ENCODE data around the gene ROPN1. TPM values are rescaled to one million over a fixed set of nuclear protein-coding genes. Genes with fewer than 3 reads are reported as not detected.
A peak's percentile ranks its signal among the peaks of the same experiment; 100 is the strongest.

Gene ROPN1
- total RNA-seq, 1 experiment from 2014 or later: not detected

DNA sequence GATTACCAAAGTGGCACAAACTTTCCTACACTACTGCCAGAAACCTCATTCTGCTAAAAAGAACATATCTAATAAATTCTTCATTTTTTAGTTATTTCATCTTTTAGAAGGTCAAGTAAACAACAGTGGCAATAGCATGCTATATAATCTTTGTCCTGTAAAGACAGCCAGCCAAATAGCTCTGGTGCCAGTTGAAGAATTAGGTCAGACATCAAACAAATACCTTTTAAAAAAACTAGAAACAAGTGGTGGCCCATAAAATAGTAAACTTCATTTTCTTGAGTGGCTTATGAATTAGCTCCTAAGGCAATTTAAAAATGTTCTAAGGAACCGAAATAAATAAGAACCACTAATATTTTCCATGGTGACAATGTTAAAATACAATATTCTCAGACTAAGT, 50.4 kb downstream of the ROPN1 start:
- CTCF ChIA-PET: interaction anchor here (1.5 to 2.0 kb wide), 2 partner anchors 11 to 38 kb away, joined by 4 to 5 read pairs; no protein-coding TSS in a partner anchor
- H3K36me3 ChIP-seq (ENCODE audit: control insufficient read depth in 1 of 2, insufficient read depth in 2 of 2, low read length in 2 of 2): peaks cover 23 to 24% of the 10 kb centered on the region in 2 experiments
- DNase-seq (ENCODE audit: low read depth, low spot score) (no peak), ATAC-seq (no peak)
- RAD21 ChIA-PET (ENCODE audit: low non-redundant PET in 1 of 2, low total read pairs in 2 of 2, uncharacterized antibody in 2 of 2, unreplicated experiment in 2 of 2): no interaction called here
- POLR2A ChIA-PET: no interaction called here
- no peak overlapping the region for H3K9ac ChIP-seq (ENCODE audit: low read length)
- no peaks in the 10 kb centered on the region for H3K9me2 ChIP-seq (ENCODE audit: insufficient read depth)
- intact Hi-C loops (cut with micrococcal nuclease): loop anchor here (2.0 kb wide), 1 partner anchor 137 kb away; no protein-coding TSS in a partner anchor
- no peaks in the 10 kb centered on the region for H4K20me1 ChIP-seq (ENCODE audit: insufficient read depth)
- no peak overlapping the region for H2AFZ ChIP-seq (ENCODE audit: low read depth, low read length, poor library complexity, severe bottlenecking)
- BruUV-seq (replicated peaks): no TSS peak
- H3K4me3 ChIP-seq (replicated peaks in 1 of 2; ENCODE audit: low read depth in 1 of 2, low read length in 2 of 2): no peak overlapping the region
- no peaks in the 10 kb centered on the region for H3K9me3 ChIP-seq (ENCODE audit: control insufficient read depth in 1 of 2, insufficient read depth in 1 of 2, low read depth in 1 of 2, low read length in 2 of 2)
- TF ChIP-seq EZH2 (IDR thresholded peaks at IDR 0.05): no peak
- TF ChIP-seq, protein P1, sequence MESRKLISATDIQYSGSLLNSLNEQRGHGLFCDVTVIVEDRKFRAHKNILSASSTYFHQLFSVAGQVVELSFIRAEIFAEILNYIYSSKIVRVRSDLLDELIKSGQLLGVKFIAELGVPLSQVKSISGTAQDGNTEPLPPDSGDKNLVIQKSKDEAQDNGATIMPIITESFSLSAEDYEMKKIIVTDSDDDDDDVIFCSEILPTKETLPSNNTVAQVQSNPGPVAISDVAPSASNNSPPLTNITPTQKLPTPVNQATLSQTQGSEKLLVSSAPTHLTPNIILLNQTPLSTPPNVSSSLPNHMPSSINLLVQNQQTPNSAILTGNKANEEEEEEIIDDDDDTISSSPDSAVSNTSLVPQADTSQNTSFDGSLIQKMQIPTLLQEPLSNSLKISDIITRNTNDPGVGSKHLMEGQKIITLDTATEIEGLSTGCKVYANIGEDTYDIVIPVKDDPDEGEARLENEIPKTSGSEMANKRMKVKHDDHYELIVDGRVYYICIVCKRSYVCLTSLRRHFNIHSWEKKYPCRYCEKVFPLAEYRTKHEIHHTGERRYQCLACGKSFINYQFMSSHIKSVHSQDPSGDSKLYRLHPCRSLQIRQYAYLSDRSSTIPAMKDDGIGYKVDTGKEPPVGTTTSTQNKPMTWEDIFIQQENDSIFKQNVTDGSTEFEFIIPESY (IDR thresholded peaks at IDR 0.05; ENCODE audit: extremely low read depth, insufficient replicate concordance, low read length): no peak
- TF ChIP-seq SP1 (IDR thresholded peaks at IDR 0.05; ENCODE audit: low read depth): no peak
- no peak for TF ChIP-seq POLR2A (IDR thresholded peaks at IDR 0.05; ENCODE audit: borderline replicate concordance, extremely low read depth, insufficient read depth, insufficient read length)
- TF ChIP-seq EGR1 (IDR thresholded peaks at IDR 0.05; ENCODE audit: low read depth): no peak
- no peak for TF ChIP-seq CEBPB (IDR thresholded peaks at IDR 0.05; ENCODE audit: low read depth)
- no peak for TF ChIP-seq POLR2AphosphoS5 (IDR thresholded peaks at IDR 0.05; ENCODE audit: low read depth, low read length)
- no peak overlapping the region for H3K27ac ChIP-seq (ENCODE audit: low read depth, low read length)
- no peak overlapping the region for H3K4me2 ChIP-seq (ENCODE audit: low read length)
- H3K27me3 ChIP-seq (ENCODE audit: insufficient read depth, low read length): no peaks in the 10 kb centered on the region
- H3K79me2 ChIP-seq (ENCODE audit: insufficient read depth, low read length): no peaks in the 10 kb centered on the region
- H3K4me1 ChIP-seq (ENCODE audit: control insufficient read depth in 1 of 2, insufficient read depth in 2 of 2, low read length in 2 of 2): no peaks in the 10 kb centered on the region

DNA sequence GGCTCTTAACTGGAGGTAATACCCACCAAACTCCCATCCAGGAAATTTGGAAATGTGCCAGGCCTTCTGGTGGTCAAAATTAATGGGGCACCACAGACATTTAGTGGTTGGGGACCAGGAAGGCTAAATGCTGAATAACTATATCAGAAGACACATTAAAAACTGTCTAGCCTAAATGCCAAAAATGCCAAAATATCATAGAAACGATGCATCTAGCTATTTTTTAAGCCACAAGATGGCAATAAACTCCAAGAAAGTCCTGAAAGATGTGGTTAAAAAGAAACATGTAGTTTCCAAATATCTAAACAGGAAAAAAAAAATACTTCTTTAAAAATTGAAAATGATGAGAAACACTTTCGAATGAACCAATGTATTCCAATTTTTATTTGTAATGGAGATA, 50.8 kb downstream of the ROPN1 start:
- DNase-seq (ENCODE audit: low read depth, low spot score) (no peak), ATAC-seq (no peak)
- intact Hi-C loops (cut with micrococcal nuclease): loop anchor here (2.0 kb wide), 1 partner anchor 138 kb away; no protein-coding TSS in a partner anchor
- no peak overlapping the region for H2AFZ ChIP-seq (ENCODE audit: low read depth, low read length, poor library complexity, severe bottlenecking)
- no peaks in the 10 kb centered on the region for H3K79me2 ChIP-seq (ENCODE audit: insufficient read depth, low read length)
- no peak overlapping the region for H3K9ac ChIP-seq (ENCODE audit: low read length)
- no peak overlapping the region for H3K4me3 ChIP-seq (replicated peaks in 1 of 2; ENCODE audit: low read depth in 1 of 2, low read length in 2 of 2)
- RAD21 ChIA-PET (ENCODE audit: low non-redundant PET in 1 of 2, low total read pairs in 2 of 2, uncharacterized antibody in 2 of 2, unreplicated experiment in 2 of 2): no interaction called here
- H4K20me1 ChIP-seq (ENCODE audit: insufficient read depth): no peaks in the 10 kb centered on the region
- no TSS peak for BruUV-seq (replicated peaks)
- no peaks in the 10 kb centered on the region for H3K9me2 ChIP-seq (ENCODE audit: insufficient read depth)
- POLR2A ChIA-PET: no interaction called here
- no peaks in the 10 kb centered on the region for H3K4me1 ChIP-seq (ENCODE audit: control insufficient read depth in 1 of 2, insufficient read depth in 2 of 2, low read length in 2 of 2)
- no peak overlapping the region for H3K27ac ChIP-seq (ENCODE audit: low read depth, low read length)
- H3K9me3 ChIP-seq (ENCODE audit: control insufficient read depth in 1 of 2, insufficient read depth in 1 of 2, low read depth in 1 of 2, low read length in 2 of 2): no peaks in the 10 kb centered on the region
- H3K4me2 ChIP-seq (ENCODE audit: low read length): no peak overlapping the region
- CTCF ChIA-PET: interaction anchor here (1.5 to 2.0 kb wide), 2 partner anchors 11 to 39 kb away, joined by 4 to 5 read pairs; no protein-coding TSS in a partner anchor
- TF ChIP-seq, protein P2, sequence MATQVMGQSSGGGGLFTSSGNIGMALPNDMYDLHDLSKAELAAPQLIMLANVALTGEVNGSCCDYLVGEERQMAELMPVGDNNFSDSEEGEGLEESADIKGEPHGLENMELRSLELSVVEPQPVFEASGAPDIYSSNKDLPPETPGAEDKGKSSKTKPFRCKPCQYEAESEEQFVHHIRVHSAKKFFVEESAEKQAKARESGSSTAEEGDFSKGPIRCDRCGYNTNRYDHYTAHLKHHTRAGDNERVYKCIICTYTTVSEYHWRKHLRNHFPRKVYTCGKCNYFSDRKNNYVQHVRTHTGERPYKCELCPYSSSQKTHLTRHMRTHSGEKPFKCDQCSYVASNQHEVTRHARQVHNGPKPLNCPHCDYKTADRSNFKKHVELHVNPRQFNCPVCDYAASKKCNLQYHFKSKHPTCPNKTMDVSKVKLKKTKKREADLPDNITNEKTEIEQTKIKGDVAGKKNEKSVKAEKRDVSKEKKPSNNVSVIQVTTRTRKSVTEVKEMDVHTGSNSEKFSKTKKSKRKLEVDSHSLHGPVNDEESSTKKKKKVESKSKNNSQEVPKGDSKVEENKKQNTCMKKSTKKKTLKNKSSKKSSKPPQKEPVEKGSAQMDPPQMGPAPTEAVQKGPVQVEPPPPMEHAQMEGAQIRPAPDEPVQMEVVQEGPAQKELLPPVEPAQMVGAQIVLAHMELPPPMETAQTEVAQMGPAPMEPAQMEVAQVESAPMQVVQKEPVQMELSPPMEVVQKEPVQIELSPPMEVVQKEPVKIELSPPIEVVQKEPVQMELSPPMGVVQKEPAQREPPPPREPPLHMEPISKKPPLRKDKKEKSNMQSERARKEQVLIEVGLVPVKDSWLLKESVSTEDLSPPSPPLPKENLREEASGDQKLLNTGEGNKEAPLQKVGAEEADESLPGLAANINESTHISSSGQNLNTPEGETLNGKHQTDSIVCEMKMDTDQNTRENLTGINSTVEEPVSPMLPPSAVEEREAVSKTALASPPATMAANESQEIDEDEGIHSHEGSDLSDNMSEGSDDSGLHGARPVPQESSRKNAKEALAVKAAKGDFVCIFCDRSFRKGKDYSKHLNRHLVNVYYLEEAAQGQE (IDR thresholded peaks at IDR 0.05; ENCODE audit: low read depth): no peak
- TF ChIP-seq RAD21 (IDR thresholded peaks at IDR 0.05; ENCODE audit: low read depth): peak; percentile 21; the same call in 1 of the 2 replicates
- no peaks in the 10 kb centered on the region for H3K27me3 ChIP-seq (ENCODE audit: insufficient read depth, low read length)
- H3K36me3 ChIP-seq (ENCODE audit: control insufficient read depth in 1 of 2, insufficient read depth in 2 of 2, low read length in 2 of 2): peaks cover 20 to 24% of the 10 kb centered on the region in 2 experiments
